ENCODE results near the gene RGS6. TPM values are rescaled to one million over a fixed set of nuclear protein-coding genes. Genes with fewer than 3 reads are reported as not detected.

The RGS6 gene
- total and polyA plus RNA-seq, 4 donors, result 0.06 to 5.3 (median 0.17) TPM; not detected in 1

DNA sequence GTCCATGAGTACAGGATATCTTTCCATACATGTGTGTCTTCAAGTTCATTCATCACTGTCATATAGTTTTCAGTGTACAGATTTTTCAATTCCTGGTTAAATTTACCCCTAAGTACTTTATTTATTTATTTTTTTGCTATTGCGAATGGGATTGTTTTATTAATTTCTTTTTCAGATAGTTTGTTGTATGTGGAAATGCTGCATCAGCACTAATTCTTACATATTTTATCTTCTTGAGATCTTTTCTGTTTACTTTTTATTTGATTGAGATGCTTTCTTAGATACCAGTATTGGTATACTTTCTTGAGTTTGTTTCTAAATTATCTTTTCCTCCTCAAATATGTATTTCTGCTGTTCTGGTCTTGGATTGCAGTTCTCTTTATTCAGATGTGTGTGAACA, 148.9 kb downstream of the RGS6 start:
- Histone ChIP-seq H3K27ac (ENCODE audit: low read depth in 1 of 2, low read length in 2 of 2) (no peak overlapping the region), H3K9me3 (ENCODE audit: control insufficient read depth in 4 of 4, low read length in 3 of 4) (no peaks in the 10 kb centered on the region), H3K4me1 (ENCODE audit: control insufficient read depth in 4 of 4, insufficient read depth in 4 of 4, low read length in 3 of 4) (no peaks in the 10 kb centered on the region), H3K36me3 (ENCODE audit: control insufficient read depth in 4 of 4, insufficient read depth in 3 of 4, low read depth in 1 of 4, low read length in 3 of 4) (no peaks in the 10 kb centered on the region), H3K4me3 (ENCODE audit: low read depth in 1 of 3, low read length in 3 of 3) (no peak overlapping the region), H3K27me3 (ENCODE audit: control insufficient read depth in 4 of 4, insufficient read depth in 4 of 4, low read length in 3 of 4) (peaks cover 0 to 9% (median 4%) of the 10 kb centered on the region in 4 donors), H3K9ac (ENCODE audit: low read depth in 1 of 2, low read length in 2 of 2) (no peak overlapping the region)
- no peak for TF ChIP-seq EGR1 (IDR thresholded peaks at IDR 0.05; ENCODE audit: low read depth in 2 of 2)
- TF ChIP-seq, protein P1, sequence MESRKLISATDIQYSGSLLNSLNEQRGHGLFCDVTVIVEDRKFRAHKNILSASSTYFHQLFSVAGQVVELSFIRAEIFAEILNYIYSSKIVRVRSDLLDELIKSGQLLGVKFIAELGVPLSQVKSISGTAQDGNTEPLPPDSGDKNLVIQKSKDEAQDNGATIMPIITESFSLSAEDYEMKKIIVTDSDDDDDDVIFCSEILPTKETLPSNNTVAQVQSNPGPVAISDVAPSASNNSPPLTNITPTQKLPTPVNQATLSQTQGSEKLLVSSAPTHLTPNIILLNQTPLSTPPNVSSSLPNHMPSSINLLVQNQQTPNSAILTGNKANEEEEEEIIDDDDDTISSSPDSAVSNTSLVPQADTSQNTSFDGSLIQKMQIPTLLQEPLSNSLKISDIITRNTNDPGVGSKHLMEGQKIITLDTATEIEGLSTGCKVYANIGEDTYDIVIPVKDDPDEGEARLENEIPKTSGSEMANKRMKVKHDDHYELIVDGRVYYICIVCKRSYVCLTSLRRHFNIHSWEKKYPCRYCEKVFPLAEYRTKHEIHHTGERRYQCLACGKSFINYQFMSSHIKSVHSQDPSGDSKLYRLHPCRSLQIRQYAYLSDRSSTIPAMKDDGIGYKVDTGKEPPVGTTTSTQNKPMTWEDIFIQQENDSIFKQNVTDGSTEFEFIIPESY (IDR thresholded peaks at IDR 0.05), result no peak
- no peak for TF ChIP-seq GABPA (IDR thresholded peaks at IDR 0.05 in 1 of 2, conservative IDR thresholded peaks at IDR 0.05 in 1 of 2)
- TF ChIP-seq, protein P2, sequence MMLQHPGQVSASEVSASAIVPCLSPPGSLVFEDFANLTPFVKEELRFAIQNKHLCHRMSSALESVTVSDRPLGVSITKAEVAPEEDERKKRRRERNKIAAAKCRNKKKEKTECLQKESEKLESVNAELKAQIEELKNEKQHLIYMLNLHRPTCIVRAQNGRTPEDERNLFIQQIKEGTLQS (IDR thresholded peaks at IDR 0.05), result no peak
- TF ChIP-seq FOXA1 (IDR thresholded peaks at IDR 0.05), result no peak
- no peak for TF ChIP-seq RAD21 (IDR thresholded peaks at IDR 0.05)
- no peak for TF ChIP-seq HNF4G (IDR thresholded peaks at IDR 0.05)
- TF ChIP-seq, protein P3, sequence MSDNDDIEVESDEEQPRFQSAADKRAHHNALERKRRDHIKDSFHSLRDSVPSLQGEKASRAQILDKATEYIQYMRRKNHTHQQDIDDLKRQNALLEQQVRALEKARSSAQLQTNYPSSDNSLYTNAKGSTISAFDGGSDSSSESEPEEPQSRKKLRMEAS (IDR thresholded peaks at IDR 0.05), result no peak
- no peak for TF ChIP-seq NR2F2 (IDR thresholded peaks at IDR 0.05)
- TF ChIP-seq, protein P4, sequence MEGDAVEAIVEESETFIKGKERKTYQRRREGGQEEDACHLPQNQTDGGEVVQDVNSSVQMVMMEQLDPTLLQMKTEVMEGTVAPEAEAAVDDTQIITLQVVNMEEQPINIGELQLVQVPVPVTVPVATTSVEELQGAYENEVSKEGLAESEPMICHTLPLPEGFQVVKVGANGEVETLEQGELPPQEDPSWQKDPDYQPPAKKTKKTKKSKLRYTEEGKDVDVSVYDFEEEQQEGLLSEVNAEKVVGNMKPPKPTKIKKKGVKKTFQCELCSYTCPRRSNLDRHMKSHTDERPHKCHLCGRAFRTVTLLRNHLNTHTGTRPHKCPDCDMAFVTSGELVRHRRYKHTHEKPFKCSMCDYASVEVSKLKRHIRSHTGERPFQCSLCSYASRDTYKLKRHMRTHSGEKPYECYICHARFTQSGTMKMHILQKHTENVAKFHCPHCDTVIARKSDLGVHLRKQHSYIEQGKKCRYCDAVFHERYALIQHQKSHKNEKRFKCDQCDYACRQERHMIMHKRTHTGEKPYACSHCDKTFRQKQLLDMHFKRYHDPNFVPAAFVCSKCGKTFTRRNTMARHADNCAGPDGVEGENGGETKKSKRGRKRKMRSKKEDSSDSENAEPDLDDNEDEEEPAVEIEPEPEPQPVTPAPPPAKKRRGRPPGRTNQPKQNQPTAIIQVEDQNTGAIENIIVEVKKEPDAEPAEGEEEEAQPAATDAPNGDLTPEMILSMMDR (IDR thresholded peaks at IDR 0.05; ENCODE audit: low read depth, low read length, missing input control), result no peak
- no peak for TF ChIP-seq HNF4A (conservative IDR thresholded peaks at IDR 0.05)
- TF ChIP-seq YY1 (IDR thresholded peaks at IDR 0.05), result no peak
- no peak for TF ChIP-seq TAF1 (conservative IDR thresholded peaks at IDR 0.05)
- no peak for TF ChIP-seq JUND (IDR thresholded peaks at IDR 0.05)
- no peak for TF ChIP-seq FOXA2 (IDR thresholded peaks at IDR 0.05)
- no peak for DNase-seq (ENCODE audit: low spot score)
- 89% methylated on average over 1 of the region's 1 CpG for WGBS

DNA sequence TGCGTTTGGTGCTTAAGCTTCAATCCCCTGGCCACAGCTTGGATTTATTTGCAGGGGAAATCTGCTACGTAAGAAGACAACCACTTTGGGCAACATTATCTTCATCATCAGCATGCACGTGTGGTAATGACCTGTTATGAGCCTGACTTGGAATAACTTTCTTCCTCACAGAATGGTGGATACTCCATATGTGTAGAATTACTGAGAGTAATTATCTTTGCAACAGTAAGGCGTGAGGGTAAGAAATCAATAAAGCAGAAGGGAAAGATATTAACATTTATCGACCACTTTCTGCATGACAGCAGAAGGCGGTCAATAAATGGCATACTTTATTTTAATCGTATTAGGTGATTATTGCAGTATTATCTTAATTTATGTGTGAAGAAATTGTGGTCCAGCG, 152.7 kb downstream of the RGS6 start:
- no peak overlapping the region for H3K9ac ChIP-seq (ENCODE audit: low read depth in 1 of 2, low read length in 2 of 2)
- no peaks in the 10 kb centered on the region for H3K36me3 ChIP-seq (ENCODE audit: control insufficient read depth in 4 of 4, insufficient read depth in 3 of 4, low read depth in 1 of 4, low read length in 3 of 4)
- H3K4me1 ChIP-seq (ENCODE audit: control insufficient read depth in 4 of 4, insufficient read depth in 4 of 4, low read length in 3 of 4), result no peaks in the 10 kb centered on the region
- no peaks in the 10 kb centered on the region for H3K9me3 ChIP-seq (ENCODE audit: control insufficient read depth in 4 of 4, low read length in 3 of 4)
- 73% methylated on average over 8 of the region's 8 CpGs for WGBS
- DNase-seq (ENCODE audit: low spot score), result no peak
- H3K27me3 ChIP-seq (ENCODE audit: control insufficient read depth in 4 of 4, insufficient read depth in 4 of 4, low read length in 3 of 4), result peaks cover 0 to 7% (median 2%) of the 10 kb centered on the region in 4 donors
- H3K27ac ChIP-seq (ENCODE audit: low read depth in 1 of 2, low read length in 2 of 2), result no peak overlapping the region
- H3K4me3 ChIP-seq (ENCODE audit: low read depth in 1 of 3, low read length in 3 of 3), result no peak overlapping the region
- TF ChIP-seq GABPA (IDR thresholded peaks at IDR 0.05 in 1 of 2, conservative IDR thresholded peaks at IDR 0.05 in 1 of 2) (no peak), RAD21 (IDR thresholded peaks at IDR 0.05) (no peak), YY1 (IDR thresholded peaks at IDR 0.05) (no peak), HNF4A (conservative IDR thresholded peaks at IDR 0.05) (no peak), TAF1 (conservative IDR thresholded peaks at IDR 0.05) (no peak), EGR1 (IDR thresholded peaks at IDR 0.05; ENCODE audit: low read depth in 2 of 2) (no peak), JUND (IDR thresholded peaks at IDR 0.05) (no peak), HNF4G (IDR thresholded peaks at IDR 0.05) (no peak), FOXA1 (IDR thresholded peaks at IDR 0.05) (no peak), NR2F2 (IDR thresholded peaks at IDR 0.05) (no peak), SP1 (IDR thresholded peaks at IDR 0.05) (no peak), FOXA2 (IDR thresholded peaks at IDR 0.05) (no peak)
- TF ChIP-seq, protein P1 (IDR thresholded peaks at IDR 0.05), result no peak
- TF ChIP-seq, protein P2 (IDR thresholded peaks at IDR 0.05), result no peak
- TF ChIP-seq, protein P5, sequence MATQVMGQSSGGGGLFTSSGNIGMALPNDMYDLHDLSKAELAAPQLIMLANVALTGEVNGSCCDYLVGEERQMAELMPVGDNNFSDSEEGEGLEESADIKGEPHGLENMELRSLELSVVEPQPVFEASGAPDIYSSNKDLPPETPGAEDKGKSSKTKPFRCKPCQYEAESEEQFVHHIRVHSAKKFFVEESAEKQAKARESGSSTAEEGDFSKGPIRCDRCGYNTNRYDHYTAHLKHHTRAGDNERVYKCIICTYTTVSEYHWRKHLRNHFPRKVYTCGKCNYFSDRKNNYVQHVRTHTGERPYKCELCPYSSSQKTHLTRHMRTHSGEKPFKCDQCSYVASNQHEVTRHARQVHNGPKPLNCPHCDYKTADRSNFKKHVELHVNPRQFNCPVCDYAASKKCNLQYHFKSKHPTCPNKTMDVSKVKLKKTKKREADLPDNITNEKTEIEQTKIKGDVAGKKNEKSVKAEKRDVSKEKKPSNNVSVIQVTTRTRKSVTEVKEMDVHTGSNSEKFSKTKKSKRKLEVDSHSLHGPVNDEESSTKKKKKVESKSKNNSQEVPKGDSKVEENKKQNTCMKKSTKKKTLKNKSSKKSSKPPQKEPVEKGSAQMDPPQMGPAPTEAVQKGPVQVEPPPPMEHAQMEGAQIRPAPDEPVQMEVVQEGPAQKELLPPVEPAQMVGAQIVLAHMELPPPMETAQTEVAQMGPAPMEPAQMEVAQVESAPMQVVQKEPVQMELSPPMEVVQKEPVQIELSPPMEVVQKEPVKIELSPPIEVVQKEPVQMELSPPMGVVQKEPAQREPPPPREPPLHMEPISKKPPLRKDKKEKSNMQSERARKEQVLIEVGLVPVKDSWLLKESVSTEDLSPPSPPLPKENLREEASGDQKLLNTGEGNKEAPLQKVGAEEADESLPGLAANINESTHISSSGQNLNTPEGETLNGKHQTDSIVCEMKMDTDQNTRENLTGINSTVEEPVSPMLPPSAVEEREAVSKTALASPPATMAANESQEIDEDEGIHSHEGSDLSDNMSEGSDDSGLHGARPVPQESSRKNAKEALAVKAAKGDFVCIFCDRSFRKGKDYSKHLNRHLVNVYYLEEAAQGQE (IDR thresholded peaks at IDR 0.05), result no peak
- TF ChIP-seq, protein P3 (IDR thresholded peaks at IDR 0.05), result no peak
- TF ChIP-seq, protein P4 (IDR thresholded peaks at IDR 0.05; ENCODE audit: low read depth, low read length, missing input control), result no peak
